ENCODE results near the gene DUOXA1. TPM values are rescaled to one million over a fixed set of nuclear protein-coding genes. Genes with fewer than 3 reads are reported as not detected.

The DUOXA1 gene
- polyA plus RNA-seq, 1 donor (not counting 4 experiments of a cell fraction or from before 2014, with no cell fraction given), result 15.1 TPM

DNA sequence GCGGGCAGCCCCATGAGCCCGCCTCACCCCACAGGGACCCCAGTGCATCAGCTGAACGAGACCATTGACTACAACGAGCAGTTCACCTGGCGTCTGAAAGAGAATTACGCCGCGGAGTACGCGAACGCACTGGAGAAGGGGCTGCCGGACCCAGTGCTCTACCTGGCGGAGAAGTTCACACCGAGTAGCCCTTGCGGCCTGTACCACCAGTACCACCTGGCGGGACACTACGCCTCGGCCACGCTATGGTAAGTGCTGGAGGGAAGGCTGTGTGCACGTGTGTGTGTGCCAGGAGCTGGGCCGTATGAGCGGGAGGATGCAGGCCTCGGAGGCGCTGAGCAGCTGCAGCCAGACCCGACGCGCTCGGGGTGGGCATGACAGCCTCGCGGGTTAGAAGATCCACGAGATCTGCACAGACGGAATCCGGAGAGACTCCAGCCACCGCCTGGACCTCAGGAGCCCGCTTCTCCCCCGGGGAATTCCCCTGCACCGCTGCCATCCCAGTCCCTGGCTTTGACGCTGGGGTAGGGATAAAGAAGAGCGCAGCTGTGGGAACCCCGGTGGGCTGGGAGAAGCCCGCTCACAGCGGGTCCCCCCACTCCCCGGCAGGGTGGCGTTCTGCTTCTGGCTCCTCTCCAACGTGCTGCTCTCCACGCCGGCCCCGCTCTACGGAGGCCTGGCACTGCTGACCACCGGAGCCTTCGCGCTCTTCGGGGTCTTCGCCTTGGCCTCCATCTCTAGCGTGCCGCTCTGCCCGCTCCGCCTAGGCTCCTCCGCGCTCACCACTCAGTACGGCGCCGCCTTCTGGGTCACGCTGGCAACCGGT lies 13.0 kb downstream of the DUOXA1 start:
- TF ChIP-seq EZH2 (IDR thresholded peaks at IDR 0.05; ENCODE audit: low read length), result peak; percentile 95
- TF ChIP-seq, protein P1, sequence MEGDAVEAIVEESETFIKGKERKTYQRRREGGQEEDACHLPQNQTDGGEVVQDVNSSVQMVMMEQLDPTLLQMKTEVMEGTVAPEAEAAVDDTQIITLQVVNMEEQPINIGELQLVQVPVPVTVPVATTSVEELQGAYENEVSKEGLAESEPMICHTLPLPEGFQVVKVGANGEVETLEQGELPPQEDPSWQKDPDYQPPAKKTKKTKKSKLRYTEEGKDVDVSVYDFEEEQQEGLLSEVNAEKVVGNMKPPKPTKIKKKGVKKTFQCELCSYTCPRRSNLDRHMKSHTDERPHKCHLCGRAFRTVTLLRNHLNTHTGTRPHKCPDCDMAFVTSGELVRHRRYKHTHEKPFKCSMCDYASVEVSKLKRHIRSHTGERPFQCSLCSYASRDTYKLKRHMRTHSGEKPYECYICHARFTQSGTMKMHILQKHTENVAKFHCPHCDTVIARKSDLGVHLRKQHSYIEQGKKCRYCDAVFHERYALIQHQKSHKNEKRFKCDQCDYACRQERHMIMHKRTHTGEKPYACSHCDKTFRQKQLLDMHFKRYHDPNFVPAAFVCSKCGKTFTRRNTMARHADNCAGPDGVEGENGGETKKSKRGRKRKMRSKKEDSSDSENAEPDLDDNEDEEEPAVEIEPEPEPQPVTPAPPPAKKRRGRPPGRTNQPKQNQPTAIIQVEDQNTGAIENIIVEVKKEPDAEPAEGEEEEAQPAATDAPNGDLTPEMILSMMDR (optimal IDR thresholded peaks at IDR 0.05 in 1 of 3, IDR thresholded peaks at IDR 0.05 in 1 of 3, conservative IDR thresholded peaks at IDR 0.05 in 1 of 3; ENCODE audit: extremely low read depth in 1 of 3, insufficient read depth in 2 of 3, low read length in 3 of 3), result peak in 1 of 3 experiments; percentile 24
- no peak for FAIRE-seq
- H3K36me3 ChIP-seq (ENCODE audit: control insufficient read depth in 2 of 2, extremely low read depth in 1 of 2, insufficient read depth in 2 of 2, low read length in 2 of 2), result peaks cover 0 to 3% of the 10 kb centered on the region in 2 experiments
- peaks cover 62% of the 10 kb centered on the region for H3K27me3 ChIP-seq (ENCODE audit: control insufficient read depth, extremely low read depth, insufficient read depth, low read length)
- no peak overlapping the region for H2AFZ ChIP-seq (ENCODE audit: control insufficient read depth, low read length)
- dilution Hi-C loops (cut with MboI; ENCODE audit: extremely low pct_ligation_motif_present, low sequenced_read_pairs), result no loop called here
- no peaks in the 10 kb centered on the region for H3K9me3 ChIP-seq (ENCODE audit: control insufficient read depth, low read depth, low read length)
- no peak overlapping the region for H3K27ac ChIP-seq (ENCODE audit: control insufficient read depth, insufficient read depth, low read length)
- DNase-seq (ENCODE audit: low read depth, low spot score), result no peak
- no peaks in the 10 kb centered on the region for H3K9me1 ChIP-seq (ENCODE audit: control insufficient read depth, extremely low read depth, insufficient read depth, low read length)
- peak overlapping the region; percentile 5 for H3K4me2 ChIP-seq (ENCODE audit: control insufficient read depth, extremely low read depth, insufficient read depth, low read depth, low read length)
- no peak overlapping the region for H3K4me3 ChIP-seq (ENCODE audit: control insufficient read depth in 2 of 3, extremely low read depth in 1 of 3, insufficient read depth in 2 of 3, low read depth in 1 of 3, low read length in 3 of 3)
- H3K4me1 ChIP-seq (ENCODE audit: control insufficient read depth, extremely low read depth, insufficient read depth, low read length), result peaks cover 15% of the 10 kb centered on the region
- no peak overlapping the region for H3K9ac ChIP-seq (ENCODE audit: control insufficient read depth, extremely low read depth, insufficient read depth, low read length)
- H4K20me1 ChIP-seq (ENCODE audit: control insufficient read depth, extremely low read depth, insufficient read depth, low read length), result peaks cover 5% of the 10 kb centered on the region
- H3K79me2 ChIP-seq (ENCODE audit: control insufficient read depth, insufficient read depth, low read length), result no peaks in the 10 kb centered on the region

DNA sequence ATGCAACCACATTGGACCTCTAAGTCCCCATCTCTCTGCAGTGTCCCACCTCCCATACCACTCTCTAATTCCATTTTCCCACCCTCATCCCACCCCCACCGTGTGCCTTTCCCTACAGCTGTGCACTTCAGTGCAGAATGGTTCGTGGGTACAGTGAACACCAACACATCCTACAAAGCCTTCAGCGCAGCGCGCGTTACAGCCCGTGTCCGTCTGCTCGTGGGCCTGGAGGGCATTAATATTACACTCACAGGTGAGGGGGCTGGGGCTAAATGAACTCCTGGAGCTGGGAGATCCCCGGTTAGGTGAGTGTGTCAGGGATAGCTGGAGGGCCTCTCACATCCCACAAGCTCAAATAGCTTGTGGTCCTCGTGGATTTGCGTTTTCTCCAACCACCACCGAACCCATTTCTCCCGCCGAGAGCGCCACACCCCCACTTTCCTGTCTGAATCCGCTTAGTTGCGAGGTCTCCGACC lies 13.6 kb downstream of the DUOXA1 start:
- Histone ChIP-seq H3K9ac (ENCODE audit: control insufficient read depth, extremely low read depth, insufficient read depth, low read length) (no peak overlapping the region), H3K4me1 (ENCODE audit: control insufficient read depth, extremely low read depth, insufficient read depth, low read length) (peaks cover 14% of the 10 kb centered on the region), H4K20me1 (ENCODE audit: control insufficient read depth, extremely low read depth, insufficient read depth, low read length) (peaks cover 5% of the 10 kb centered on the region), H3K9me3 (ENCODE audit: control insufficient read depth, low read depth, low read length) (no peaks in the 10 kb centered on the region), H3K4me2 (ENCODE audit: control insufficient read depth, extremely low read depth, insufficient read depth, low read depth, low read length) (no peak overlapping the region), H3K79me2 (ENCODE audit: control insufficient read depth, insufficient read depth, low read length) (no peaks in the 10 kb centered on the region), H3K4me3 (ENCODE audit: control insufficient read depth in 2 of 3, extremely low read depth in 1 of 3, insufficient read depth in 2 of 3, low read depth in 1 of 3, low read length in 3 of 3) (no peak overlapping the region), H3K36me3 (ENCODE audit: control insufficient read depth in 2 of 2, extremely low read depth in 1 of 2, insufficient read depth in 2 of 2, low read length in 2 of 2) (peaks cover 0 to 3% of the 10 kb centered on the region in 2 experiments), H3K9me1 (ENCODE audit: control insufficient read depth, extremely low read depth, insufficient read depth, low read length) (no peaks in the 10 kb centered on the region), H2AFZ (ENCODE audit: control insufficient read depth, low read length) (no peak overlapping the region), H3K27me3 (ENCODE audit: control insufficient read depth, extremely low read depth, insufficient read depth, low read length) (peaks cover 65% of the 10 kb centered on the region), H3K27ac (ENCODE audit: control insufficient read depth, insufficient read depth, low read length) (no peak overlapping the region)
- TF ChIP-seq EZH2 (IDR thresholded peaks at IDR 0.05; ENCODE audit: low read length), result no peak
- TF ChIP-seq, protein P1 (optimal IDR thresholded peaks at IDR 0.05 in 1 of 3, IDR thresholded peaks at IDR 0.05 in 1 of 3, conservative IDR thresholded peaks at IDR 0.05 in 1 of 3; ENCODE audit: extremely low read depth in 1 of 3, insufficient read depth in 2 of 3, low read length in 3 of 3), result no peak
- dilution Hi-C loops (cut with MboI; ENCODE audit: extremely low pct_ligation_motif_present, low sequenced_read_pairs), result no loop called here
- FAIRE-seq (no peak), DNase-seq (ENCODE audit: low read depth, low spot score) (no peak)

All from keratinocyte (primary cell).